ENCODE measurements around the gene SPATS2.
A peak's percentile ranks its signal among the peaks of the same experiment; 100 is the strongest.
"Not testable (repeated sequence)": the region's sequence is repeated elsewhere in the genome, so short reads cannot be mapped to it uniquely, and the experiment has no call there.

SPATS2 gene

GRCh38 chr12:49357103-49357678, 10.1 kb upstream of the SPATS2 start:
- DNase-seq, result peak; percentile 52

GRCh38 chr12:49358483-49359141, 8.7 kb upstream of the SPATS2 start:
- DNase-seq, result peak; percentile 75

- DNase-seq, result no peak
Observed at GRCh38 chr12:49359671-49360070, 7.6 kb upstream of the SPATS2 start.

- no peak for DNase-seq
Observed at GRCh38 chr12:49362077-49362476, 5.2 kb upstream of the SPATS2 start.

- DNase-seq, result no peak
Observed at GRCh38 chr12:49364989-49365388, 2.3 kb upstream of the SPATS2 start.

- DNase-seq, result no peak
Observed at GRCh38 chr12:49365542-49365941, 1.7 kb upstream of the SPATS2 start.

GRCh38 chr12:49366096-49366651, 1.1 kb upstream of the SPATS2 start:
- DNase-seq, result peak; percentile 88

GRCh38 chr12:49366652-49367380, 446 bp upstream of the SPATS2 start:
- DNase-seq, result peak; percentile 98

- no peak for DNase-seq
Observed at GRCh38 chr12:49368240-49368600, 958 bp downstream of the SPATS2 start.

GRCh38 chr12:49369411-49370145, 2.3 kb downstream of the SPATS2 start:
- peak; percentile 24 for DNase-seq

GRCh38 chr12:49370539-49370938, 3.3 kb downstream of the SPATS2 start:
- DNase-seq, result no peak

GRCh38 chr12:49375406-49375805, 8.1 kb downstream of the SPATS2 start:
- DNase-seq, result no peak

GRCh38 chr12:49377386-49377785, 10.1 kb downstream of the SPATS2 start:
- DNase-seq, result no peak

GRCh38 chr12:49380184-49380583, 12.9 kb downstream of the SPATS2 start:
- not testable (repeated sequence) for DNase-seq

- DNase-seq, result no peak
Observed at GRCh38 chr12:49388682-49389386, 21.6 kb downstream of the SPATS2 start.

- no peak for DNase-seq
Observed at GRCh38 chr12:49389387-49389703, 22.1 kb downstream of the SPATS2 start.

- no peak for DNase-seq
Observed at GRCh38 chr12:49397000-49397399, 29.7 kb downstream of the SPATS2 start.

- DNase-seq, result no peak
Observed at GRCh38 chr12:49400304-49400703, 33.0 kb downstream of the SPATS2 start.

GRCh38 chr12:49403971-49404450, 36.7 kb downstream of the SPATS2 start:
- no peak for DNase-seq

- DNase-seq, result no peak
Observed at GRCh38 chr12:49404956-49405355, 37.7 kb downstream of the SPATS2 start.

GRCh38 chr12:49410818-49411217, 43.6 kb downstream of the SPATS2 start:
- DNase-seq, result no peak

- DNase-seq, result no peak
Observed at GRCh38 chr12:49413010-49413409, 45.7 kb downstream of the SPATS2 start.

- DNase-seq, result no peak
Observed at GRCh38 chr12:49413796-49414195, 46.5 kb downstream of the SPATS2 start.

All from NCI-H146 (cell line).